Measurements from ENCODE around the gene HMGN4.

DNA sequence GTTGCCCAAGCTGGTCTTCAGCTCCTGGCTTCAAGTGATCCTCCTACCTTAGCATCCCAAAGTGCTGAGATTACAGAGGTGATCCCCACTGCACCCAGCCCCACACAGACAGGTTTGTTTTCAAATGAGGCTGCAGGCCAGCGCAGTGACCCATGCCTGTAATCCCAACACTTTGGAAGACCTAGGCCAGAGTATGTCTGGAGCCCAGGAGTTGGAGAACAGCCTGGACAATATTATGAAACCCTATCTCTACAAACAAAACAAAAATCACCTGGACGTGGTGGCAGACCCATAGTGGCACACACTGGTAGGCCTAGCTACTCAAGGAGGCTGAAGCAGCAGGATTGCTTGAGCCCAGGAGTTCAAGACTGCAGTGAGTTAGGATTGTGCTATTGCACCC is 8.0 kb upstream of the HMGN4 start:
- no peak for TF ChIP-seq POLR2A (IDR thresholded peaks at IDR 0.05)
- TF ChIP-seq, protein P1, sequence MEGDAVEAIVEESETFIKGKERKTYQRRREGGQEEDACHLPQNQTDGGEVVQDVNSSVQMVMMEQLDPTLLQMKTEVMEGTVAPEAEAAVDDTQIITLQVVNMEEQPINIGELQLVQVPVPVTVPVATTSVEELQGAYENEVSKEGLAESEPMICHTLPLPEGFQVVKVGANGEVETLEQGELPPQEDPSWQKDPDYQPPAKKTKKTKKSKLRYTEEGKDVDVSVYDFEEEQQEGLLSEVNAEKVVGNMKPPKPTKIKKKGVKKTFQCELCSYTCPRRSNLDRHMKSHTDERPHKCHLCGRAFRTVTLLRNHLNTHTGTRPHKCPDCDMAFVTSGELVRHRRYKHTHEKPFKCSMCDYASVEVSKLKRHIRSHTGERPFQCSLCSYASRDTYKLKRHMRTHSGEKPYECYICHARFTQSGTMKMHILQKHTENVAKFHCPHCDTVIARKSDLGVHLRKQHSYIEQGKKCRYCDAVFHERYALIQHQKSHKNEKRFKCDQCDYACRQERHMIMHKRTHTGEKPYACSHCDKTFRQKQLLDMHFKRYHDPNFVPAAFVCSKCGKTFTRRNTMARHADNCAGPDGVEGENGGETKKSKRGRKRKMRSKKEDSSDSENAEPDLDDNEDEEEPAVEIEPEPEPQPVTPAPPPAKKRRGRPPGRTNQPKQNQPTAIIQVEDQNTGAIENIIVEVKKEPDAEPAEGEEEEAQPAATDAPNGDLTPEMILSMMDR (IDR thresholded peaks at IDR 0.05): no peak

Measured in ovary (tissue), 3 donors.